PFSK-1 (cell line): ENCODE measurements around the gene MYH9.

ENCODE experiments used
- FOXP2 ChIP-seq: optimal IDR thresholded peaks from 2 replicates; pipeline ENCODE3; 2011; ENCODE audit warnings: borderline replicate concordance, control low read depth, inconsistent platforms; ENCODE audit not compliant: insufficient read depth; ENCODE audit errors: extremely low read length, extremely low read depth
- POLR2AphosphoS5 ChIP-seq: IDR thresholded peaks from 2 replicates; pipeline ENCODE4 v1.6.1; 2012; ENCODE audit warnings: low read depth, mild to moderate bottlenecking, control low read depth, low read length, moderate library complexity
- REST ChIP-seq, 2 experiments: IDR thresholded peaks; 2 replicates each; pipeline versions ENCODE4 v1.6.1 to v1.8.0; 2011 to 2012; ENCODE audit warnings: low read depth in 2 of 2, low read length in 2 of 2, control low read depth in 1 of 2, inconsistent platforms in 1 of 2, mild to moderate bottlenecking in 1 of 2, moderate library complexity in 1 of 2; ENCODE audit not compliant: insufficient read depth in 1 of 2
- SIN3A ChIP-seq: IDR thresholded peaks from 2 replicates; pipeline ENCODE4 v1.6.1; 2012; ENCODE audit warnings: mild to moderate bottlenecking, low read length, moderate library complexity, borderline replicate concordance; ENCODE audit not compliant: insufficient read depth
- TAF1 ChIP-seq: IDR thresholded peaks from 2 replicates; pipeline ENCODE4 v1.6.1; 2012; ENCODE audit warnings: low read length, control low read depth, borderline replicate concordance; ENCODE audit not compliant: insufficient read depth

MYH9 gene

GRCh38 chr22:36381513-36382128 is 6.1 kb downstream of the MYH9 start:
- TF ChIP-seq SIN3A: no peak

GRCh38 chr22:36379593-36380361 is 8.0 kb downstream of the MYH9 start:
- no peak for TF ChIP-seq SIN3A
- no peak for TF ChIP-seq TAF1
- no peak for TF ChIP-seq POLR2AphosphoS5
- no peak for TF ChIP-seq REST (IDR thresholded peaks at IDR 0.05; ENCODE audit: insufficient read depth in 1 of 2, low read depth in 2 of 2, low read length in 2 of 2)
- TF ChIP-seq FOXP2: no peak

- no peak for TF ChIP-seq REST (IDR thresholded peaks at IDR 0.05; ENCODE audit: insufficient read depth in 1 of 2, low read depth in 2 of 2, low read length in 2 of 2)
Measured at GRCh38 chr22:36378869-36379217, 8.9 kb downstream of the MYH9 start.

- TF ChIP-seq POLR2AphosphoS5: no peak
- TF ChIP-seq SIN3A: no peak
- no peak for TF ChIP-seq TAF1
- no peak for TF ChIP-seq REST (IDR thresholded peaks at IDR 0.05; ENCODE audit: insufficient read depth in 1 of 2, low read depth in 2 of 2, low read length in 2 of 2)
- TF ChIP-seq FOXP2: no peak
Measured at GRCh38 chr22:36378080-36378868, 9.5 kb downstream of the MYH9 start.

GRCh38 chr22:36377022-36377631 is 10.6 kb downstream of the MYH9 start:
- no peak for TF ChIP-seq TAF1
- TF ChIP-seq SIN3A: no peak
- TF ChIP-seq REST (IDR thresholded peaks at IDR 0.05; ENCODE audit: insufficient read depth in 1 of 2, low read depth in 2 of 2, low read length in 2 of 2): no peak
- no peak for TF ChIP-seq POLR2AphosphoS5
- no peak for TF ChIP-seq FOXP2
